K562 (cell line): ENCODE measurements around the gene SF3B3.

Experiments
- HNRNPL ChIP-seq: fragments of 200-400 bp; formaldehyde crosslinking; IDR thresholded peaks from 2 replicates; pipeline ENCODE4 v1.6.1; 2017; ENCODE audit warnings: low read depth, mild to moderate bottlenecking, low read length
- NRF1 ChIP-seq, 2 experiments: fragments of 450-650 bp; IDR thresholded peaks in 1 of 2; conservative IDR thresholded peaks in 1 of 2; 2 replicates each; pipeline ENCODE4 v1.6.1; 2014; ENCODE audit warnings: mild to moderate bottlenecking in 2 of 2
- SMAD4 ChIP-seq: fragments of 250-450 bp; sonication (Bioruptor Pico); conservative IDR thresholded peaks from 2 replicates; pipeline ENCODE4 v1.8.0; 2021; ENCODE audit warnings: inconsistent platforms, mild to moderate bottlenecking, moderate library complexity
- SNIP1 ChIP-seq: fragments of 450-650 bp; IDR thresholded peaks from 2 replicates; pipeline ENCODE4 v1.7.1; 2017; ENCODE audit warnings: low read depth, mild to moderate bottlenecking
- TF ChIP-seq, protein P1 (sequence below): sonication (generic); formaldehyde crosslinking; IDR thresholded peaks from 2 replicates; pipeline ENCODE4 v1.8.0; 2022; ENCODE audit warnings: mild to moderate bottlenecking, low read depth, missing genetic modification reagents
- TF ChIP-seq, protein P2 (sequence below), 2 experiments: IDR thresholded peaks in 1 of 2; conservative IDR thresholded peaks in 1 of 2; 2 replicates each; pipeline ENCODE4 v1.6.1; 2016; ENCODE audit warnings: low read depth in 2 of 2, mild to moderate bottlenecking in 1 of 2, missing compliant biosample characterization in 1 of 2, missing genetic modification characterization in 1 of 2, moderate library complexity in 1 of 2

DNA sequence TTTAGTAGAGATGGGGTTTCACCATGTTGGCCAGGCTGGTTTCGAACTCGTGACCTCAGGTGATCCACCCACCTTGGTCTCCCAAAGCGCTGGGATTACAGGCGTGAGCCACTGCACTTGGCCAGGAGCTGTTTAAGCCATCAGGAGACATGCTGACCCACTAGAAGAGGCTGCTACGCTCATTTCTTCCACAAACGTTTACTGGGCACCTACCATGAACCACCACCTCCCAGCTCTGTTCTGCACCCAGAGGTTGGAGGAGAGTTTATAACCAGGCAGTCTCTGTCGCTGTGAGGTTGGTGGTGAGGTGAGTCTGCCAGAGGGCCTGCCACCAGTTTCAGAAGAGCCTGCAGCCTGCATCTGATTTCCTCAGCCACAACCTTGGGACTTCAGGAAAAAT lies 51.8 kb downstream of the SF3B3 start:
- TF ChIP-seq SNIP1 (no peak), HNRNPL (no peak), SMAD4 (CRISPR knock-in tag) (no peak), NRF1 (conservative IDR thresholded peaks at IDR 0.05 in 1 of 2, IDR thresholded peaks at IDR 0.05 in 1 of 2) (no peak)
- TF ChIP-seq, protein P1, sequence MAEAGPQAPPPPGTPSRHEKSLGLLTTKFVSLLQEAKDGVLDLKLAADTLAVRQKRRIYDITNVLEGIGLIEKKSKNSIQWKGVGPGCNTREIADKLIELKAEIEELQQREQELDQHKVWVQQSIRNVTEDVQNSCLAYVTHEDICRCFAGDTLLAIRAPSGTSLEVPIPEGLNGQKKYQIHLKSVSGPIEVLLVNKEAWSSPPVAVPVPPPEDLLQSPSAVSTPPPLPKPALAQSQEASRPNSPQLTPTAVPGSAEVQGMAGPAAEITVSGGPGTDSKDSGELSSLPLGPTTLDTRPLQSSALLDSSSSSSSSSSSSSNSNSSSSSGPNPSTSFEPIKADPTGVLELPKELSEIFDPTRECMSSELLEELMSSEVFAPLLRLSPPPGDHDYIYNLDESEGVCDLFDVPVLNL (CRISPR knock-in tag), result no peak
- TF ChIP-seq, protein P2, sequence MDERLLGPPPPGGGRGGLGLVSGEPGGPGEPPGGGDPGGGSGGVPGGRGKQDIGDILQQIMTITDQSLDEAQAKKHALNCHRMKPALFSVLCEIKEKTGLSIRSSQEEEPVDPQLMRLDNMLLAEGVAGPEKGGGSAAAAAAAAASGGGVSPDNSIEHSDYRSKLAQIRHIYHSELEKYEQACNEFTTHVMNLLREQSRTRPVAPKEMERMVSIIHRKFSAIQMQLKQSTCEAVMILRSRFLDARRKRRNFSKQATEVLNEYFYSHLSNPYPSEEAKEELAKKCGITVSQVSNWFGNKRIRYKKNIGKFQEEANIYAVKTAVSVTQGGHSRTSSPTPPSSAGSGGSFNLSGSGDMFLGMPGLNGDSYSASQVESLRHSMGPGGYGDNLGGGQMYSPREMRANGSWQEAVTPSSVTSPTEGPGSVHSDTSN (CRISPR knock-in tag; IDR thresholded peaks at IDR 0.05; ENCODE audit: low read depth), result no peak
- TF ChIP-seq, protein P2 (tag; conservative IDR thresholded peaks at IDR 0.05; ENCODE audit: low read depth), result no peak
